ENCODE measurements around the gene CDCA3. TPM values are rescaled to one million over a fixed set of nuclear protein-coding genes. Genes with fewer than 3 reads are reported as not detected.

The CDCA3 gene
- total RNA-seq, 1 donor from 2014 or later, result 14.6 TPM

DNA sequence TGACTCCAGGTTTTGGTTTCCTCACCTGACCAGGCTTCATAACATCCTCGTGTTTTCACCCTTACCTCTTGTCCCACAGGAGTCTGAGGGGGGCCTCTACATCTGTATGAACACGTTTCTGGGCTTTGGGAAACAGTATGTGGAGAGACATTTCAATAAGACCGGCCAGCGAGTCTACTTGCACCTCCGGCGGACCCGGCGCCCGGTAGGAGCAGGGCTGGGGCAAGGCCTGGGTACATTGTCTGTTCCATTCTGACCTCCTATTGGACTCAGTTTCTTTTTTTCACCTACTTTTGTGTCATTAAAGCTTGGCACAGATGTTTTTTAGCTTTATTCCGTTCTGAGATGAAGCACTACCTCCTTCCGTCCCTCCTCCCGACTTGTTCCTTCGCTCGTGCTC lies 4.2 kb upstream of the CDCA3 start:
- no peak for DNase-seq (ENCODE audit: extremely low read depth, low read depth, low spot score)

DNA sequence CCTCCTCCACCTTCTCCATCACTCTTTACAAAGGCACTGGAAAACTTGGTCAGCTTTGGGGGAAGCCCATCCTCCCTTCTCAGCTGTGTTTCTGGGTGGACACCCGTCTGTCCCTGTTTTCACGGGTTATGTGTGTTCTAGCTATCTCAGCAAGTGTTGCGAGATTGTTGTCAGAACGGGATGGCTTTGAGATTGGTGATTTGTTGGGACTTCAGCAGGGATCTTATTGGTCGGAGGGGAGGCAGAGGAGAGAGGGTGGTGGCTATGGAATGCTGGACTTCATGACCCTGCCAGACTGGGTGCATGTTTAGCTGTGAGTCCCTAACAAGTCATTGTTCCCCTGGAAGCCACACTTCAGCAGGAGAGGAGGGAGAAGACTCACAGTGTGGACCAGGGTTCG lies 3.0 kb upstream of the CDCA3 start:
- DNase-seq (ENCODE audit: extremely low read depth, low read depth, low spot score), result no peak

DNA sequence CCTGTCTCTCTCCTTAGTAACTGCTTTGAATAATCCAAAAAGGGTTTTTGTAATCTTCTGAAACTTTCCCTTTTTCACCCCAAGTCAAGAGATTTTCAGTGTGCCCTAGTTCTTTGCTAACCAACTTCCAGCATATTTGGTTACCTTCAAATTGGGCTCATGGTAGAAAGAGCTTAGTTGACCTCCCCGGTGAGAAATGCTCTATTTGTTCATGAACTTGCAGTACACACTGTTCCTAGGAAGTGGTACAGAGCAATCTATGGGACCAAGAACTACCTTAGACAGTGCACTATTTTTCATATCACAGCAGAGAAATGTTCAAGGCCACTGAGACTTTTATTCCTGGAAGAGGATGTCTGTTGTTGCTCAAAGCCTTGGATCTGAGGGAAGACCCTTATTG lies 2.5 kb upstream of the CDCA3 start:
- no peak for DNase-seq (ENCODE audit: extremely low read depth, low read depth, low spot score)

DNA sequence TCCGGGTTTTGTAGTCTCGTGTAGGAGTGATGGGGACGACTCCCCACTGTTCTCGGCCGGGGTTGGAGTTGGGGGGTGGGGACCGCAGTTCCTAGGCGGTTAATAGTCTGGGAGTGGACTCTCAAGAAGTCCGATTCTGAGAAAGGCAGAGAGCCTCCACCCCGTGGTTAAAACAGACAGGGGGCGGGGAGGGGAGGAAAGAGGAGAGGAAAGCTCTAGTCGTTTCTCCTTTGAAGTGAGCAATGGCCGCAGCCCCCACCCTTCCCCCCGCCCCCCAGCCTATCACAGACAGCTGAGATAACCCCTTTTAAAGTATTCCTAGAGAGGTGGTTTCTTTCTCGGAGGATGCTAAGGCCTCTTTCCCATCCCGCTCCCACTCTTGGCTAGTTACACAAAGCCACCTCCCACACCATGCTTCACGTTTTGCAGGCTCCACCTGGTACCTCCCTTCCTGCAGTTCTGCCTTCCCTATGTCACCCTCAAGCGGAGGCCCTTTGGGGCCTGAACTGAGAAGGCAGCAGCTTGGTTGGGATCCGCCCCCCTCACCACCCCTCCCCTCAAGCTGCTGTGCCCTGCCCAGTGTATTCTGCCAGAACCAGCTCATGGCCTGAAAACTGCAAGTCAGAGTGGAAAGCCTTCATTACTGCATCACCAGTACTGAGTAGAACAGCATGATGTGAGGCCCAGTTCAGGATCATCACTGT lies 1.7 kb upstream of the CDCA3 start:
- DNase-seq (ENCODE audit: extremely low read depth, low read depth, low spot score), result no peak

DNA sequence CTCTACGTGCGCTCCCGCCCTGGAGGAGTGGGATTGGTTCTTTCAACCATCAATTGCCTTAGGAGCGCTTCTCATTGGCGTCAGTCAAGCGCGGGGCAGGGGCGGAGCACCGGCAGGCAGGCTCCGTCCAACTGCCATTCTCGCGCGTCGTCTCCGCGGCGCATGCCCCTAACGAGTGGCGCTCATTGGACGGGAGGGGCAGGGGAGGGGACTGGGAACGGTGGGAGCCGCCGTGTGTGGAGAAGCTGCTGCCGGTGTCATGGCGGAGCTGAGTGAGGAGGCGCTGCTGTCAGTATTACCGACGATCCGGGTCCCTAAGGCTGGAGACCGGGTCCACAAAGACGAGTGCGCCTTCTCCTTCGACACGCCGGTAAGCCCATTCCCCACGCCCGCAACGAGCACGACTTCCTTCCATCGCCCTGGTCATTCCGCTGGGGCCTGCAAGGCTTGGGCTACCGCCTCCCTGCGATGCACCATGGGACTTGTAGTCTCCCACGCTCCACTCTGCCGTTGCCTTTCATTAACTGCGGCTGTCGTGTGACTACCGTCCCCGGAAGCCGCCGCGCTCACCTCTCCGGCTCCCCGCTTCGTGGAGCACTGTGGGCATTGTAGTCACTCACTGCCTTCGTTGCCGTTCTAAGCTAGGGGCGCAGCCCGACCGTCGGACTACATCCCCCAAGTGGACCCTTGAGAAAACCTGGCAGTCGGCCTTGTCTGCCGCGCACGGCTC lies 1.0 kb upstream of the CDCA3 start, which contains the start of gene USP5:
Gene USP5 (plus strand): TSS at position 230 of the 730 bp plus-strand sequence. CDS start 30 bp downstream, at position 260.
- peak; percentile 97 for DNase-seq (ENCODE audit: extremely low read depth, low read depth, low spot score)

DNA sequence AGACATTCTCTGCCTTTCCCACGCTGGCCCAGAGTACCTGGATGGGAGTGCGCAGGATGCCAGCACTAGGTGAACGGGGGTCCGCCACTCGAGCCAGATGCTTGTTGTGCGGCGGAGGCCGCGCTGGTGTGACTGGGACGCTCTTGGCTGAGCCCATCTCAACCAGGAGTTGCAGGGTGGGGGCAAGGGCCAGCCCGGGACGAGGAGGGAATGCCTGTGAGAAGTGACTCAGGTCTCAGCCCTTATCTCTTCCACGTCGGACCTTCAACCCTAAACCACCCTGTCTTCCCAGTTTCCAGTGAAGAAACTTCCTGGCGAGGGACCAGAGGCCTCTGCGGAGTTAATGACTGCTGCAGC lies 312 bp downstream of the CDCA3 start:
- no peak for DNase-seq (ENCODE audit: extremely low read depth, low read depth, low spot score)

DNA sequence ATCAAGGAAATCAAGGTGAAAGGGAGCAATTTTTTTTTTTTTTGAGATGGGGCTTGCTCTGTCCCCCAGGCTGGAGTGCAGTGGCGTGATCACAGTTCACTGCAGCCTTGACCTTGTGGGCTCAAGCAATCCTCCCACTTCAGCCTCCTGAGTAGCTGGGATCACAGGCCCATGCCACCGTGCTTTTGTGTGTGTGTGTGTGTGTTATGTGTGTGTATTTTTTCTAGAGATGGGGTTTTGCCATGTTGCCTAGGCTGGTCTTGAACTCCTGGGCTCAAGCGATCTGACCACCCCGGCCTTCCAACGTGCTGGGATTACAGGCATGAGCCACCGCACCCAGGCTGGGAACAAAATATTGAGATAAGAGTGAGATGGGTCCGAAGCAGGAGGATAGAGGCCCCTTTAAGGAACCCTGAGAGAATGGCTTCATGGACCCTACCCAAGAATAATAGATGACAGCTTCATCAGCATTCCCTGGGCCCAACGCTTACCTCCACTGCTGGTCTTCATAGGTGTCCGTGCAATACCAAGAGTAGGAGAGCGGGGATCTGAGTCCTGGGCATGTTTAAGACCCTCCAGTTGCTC lies 1.0 kb downstream of the CDCA3 start:
- DNase-seq (ENCODE audit: extremely low read depth, low read depth, low spot score), result no peak

DNA sequence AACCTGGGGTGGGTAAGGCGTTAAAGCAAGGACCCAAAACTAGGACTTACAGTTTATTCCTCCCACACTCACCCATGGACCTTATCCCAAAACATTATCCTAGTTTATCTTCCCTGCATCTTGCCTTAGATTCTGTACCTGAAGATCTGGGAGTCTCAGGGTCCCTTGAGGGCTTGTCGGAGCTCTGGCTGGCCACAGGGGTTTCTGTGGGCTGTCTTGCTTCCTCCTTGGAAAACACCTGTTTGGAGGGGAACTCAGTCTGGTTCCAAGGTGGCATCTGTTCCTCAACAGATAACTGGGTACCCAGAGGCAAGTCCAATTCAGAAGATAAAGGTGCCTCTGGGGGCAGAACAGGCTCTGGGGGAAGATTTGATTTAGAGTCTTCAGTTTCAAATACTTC lies 1.7 kb downstream of the CDCA3 start:
- no peak for DNase-seq (ENCODE audit: extremely low read depth, low read depth, low spot score)

DNA sequence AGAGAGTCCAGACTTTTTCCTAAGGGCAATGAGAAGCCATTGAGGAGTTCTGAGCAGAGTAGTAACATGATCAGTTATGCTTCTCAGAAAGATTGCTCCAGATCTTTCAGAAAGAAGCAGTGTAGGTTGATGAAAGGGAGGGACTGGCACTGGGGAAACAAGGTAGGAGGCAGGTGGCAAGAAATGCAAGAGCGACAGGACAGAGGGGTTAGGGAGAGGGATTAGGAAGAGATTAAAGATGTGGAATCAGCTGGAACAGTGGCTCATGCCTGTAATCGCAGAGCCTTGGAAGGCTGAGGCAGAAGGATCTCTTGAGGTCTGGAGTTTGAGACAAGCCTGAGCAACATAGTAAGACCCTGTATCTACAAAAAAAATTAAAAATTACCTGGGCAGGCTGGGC lies 3.4 kb downstream of the CDCA3 start:
- DNase-seq (ENCODE audit: extremely low read depth, low read depth, low spot score), result no peak

DNA sequence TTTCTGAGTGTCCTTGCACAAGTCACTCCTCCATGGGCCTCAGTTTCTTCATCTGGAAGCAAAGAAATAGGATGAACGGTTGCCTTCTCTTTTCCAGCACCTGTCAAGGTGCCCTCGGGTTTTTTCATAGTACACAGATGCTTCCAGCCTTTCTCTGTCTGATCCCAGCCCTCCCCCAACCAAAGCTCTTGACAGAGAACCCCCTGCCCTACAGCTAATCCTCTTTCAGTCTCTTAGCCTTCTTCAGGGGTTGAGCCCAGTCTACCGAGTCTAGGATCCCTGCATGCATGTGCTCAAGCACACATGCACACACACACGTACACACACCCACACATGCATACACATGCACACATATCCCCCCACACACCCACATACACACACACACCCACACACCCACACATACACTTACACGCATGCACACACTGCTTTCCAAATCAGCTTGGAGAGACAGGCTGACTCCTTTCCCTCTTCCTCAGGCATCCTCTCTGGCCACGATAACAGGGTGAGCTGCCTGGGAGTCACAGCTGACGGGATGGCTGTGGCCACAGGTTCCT lies 4.7 kb downstream of the CDCA3 start:
- no peak for DNase-seq (ENCODE audit: extremely low read depth, low read depth, low spot score)

DNA sequence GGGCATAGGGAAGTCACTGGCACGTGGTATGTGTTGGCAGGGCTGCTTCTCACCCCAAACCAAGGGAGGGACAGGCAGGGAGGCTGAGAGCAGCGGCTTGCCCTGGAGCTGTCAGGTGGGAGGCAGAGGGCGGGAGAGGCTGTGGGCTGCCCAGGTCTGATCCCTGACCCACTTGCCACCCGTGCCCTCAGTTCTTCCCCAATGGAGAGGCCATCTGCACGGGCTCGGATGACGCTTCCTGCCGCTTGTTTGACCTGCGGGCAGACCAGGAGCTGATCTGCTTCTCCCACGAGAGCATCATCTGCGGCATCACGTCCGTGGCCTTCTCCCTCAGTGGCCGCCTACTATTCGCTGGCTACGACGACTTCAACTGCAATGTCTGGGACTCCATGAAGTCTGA lies 5.7 kb downstream of the CDCA3 start:
- no peak for DNase-seq (ENCODE audit: extremely low read depth, low read depth, low spot score)

DNA sequence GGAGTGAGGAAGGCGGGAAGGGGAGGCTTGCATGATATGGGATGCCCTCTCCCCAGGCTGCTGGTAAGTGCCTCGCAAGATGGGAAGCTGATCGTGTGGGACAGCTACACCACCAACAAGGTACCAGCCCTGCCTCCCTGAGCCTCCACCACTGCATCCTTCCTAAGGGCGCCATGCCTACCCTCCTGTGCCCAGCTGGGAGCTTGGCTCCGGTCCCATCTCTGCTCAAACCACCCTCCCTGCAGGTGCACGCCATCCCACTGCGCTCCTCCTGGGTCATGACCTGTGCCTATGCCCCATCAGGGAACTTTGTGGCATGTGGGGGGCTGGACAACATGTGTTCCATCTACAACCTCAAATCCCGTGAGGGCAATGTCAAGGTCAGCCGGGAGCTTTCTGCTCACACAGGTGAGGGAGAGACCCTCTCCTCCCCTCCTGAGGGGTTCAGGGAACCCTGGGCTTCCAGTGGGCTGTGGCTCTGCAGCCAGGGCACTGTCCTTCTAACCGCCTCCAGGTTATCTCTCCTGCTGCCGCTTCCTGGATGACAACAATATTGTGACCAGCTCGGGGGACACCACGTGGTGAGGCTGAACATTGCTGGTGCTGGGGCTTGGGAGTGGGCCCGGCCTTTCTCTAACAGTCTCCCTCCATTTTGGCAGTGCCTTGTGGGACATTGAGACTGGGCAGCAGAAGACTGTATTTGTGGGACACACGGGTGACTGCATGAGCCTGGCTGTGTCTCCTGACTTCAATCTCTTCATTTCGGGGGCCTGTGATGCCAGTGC lies 7.8 kb downstream of the CDCA3 start:
- no peak for DNase-seq (ENCODE audit: extremely low read depth, low read depth, low spot score)

DNA sequence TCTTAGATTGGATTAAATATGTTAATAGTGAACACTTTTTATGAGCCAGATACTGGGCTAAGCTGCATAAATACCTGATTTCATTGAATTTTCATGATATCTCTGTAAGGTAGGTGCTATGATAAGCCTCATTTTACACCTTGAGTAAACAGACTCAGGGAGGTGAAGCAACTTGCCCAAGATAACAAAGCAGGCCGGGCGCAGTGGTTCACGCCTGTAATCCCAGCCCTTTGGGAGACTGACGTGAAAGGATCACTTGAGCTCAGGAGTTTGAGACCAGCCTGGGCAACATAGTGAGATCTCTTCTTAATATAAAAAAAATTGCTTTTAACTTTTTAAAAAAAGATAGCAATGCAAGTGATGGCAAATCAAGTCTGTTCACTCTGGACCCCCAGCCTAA lies 9.0 kb downstream of the CDCA3 start:
- no peak for DNase-seq (ENCODE audit: extremely low read depth, low read depth, low spot score)

DNA sequence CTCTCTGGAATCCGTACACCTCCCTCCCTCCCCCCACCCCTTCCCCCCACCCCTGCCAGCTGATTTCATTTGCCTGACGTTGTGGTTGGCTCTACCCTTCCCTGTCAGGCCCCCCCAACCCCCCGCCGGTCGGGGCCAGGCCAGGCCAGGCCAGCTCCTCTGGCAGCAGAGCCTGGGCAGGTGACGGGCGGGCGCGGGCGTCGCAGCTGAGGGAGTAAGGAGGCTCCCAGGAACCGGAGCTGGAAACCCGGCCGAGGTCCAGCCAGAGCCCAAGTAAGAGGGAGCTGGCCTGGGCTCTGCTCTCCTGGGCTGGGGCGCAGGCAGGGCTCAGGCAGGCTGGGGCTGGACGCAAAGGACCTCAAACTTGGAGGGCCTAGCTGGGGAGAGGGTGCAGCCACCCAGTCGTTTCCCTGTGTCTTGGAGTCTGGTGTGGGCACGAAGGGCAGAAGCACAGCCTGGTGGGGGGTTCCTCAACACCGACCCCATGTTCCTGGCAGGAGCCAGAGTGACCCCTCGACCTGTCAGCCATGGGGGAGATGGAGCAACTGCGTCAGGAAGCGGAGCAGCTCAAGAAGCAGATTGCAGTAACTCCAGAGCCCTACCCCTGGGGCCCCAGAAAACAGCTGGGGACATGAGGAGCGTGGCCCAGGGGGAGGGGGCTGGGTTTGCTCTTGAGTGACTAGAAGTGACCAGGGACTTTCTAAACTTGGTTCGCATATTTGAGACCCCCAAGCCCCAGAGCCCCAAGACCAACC lies 10.1 kb downstream of the CDCA3 start, which contains the start of gene GNB3:
Gene GNB3 (plus strand): TSS at position 165 of the 755 bp plus-strand sequence. CDS start 363 bp downstream, at position 528.
- DNase-seq (ENCODE audit: extremely low read depth, low read depth, low spot score), result no peak

DNA sequence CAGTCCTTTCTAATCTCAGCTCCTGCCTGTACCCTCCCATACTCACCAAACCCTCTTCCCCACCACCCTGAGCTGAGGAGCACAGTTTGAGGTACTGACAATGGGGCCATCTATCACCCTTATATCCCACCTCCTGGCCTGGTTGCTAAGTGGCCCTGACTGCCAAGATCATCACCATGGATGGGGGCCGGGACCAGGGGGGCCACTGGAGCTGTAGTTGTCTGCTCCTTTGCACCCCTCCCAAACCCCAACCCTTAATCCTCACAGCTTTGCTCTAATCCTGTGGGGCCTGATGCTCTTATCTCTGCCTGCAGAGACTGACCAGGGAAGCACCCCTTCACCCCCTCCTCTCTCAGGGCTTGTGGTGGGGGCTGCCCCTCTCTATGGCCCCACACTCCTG lies 10.8 kb downstream of the CDCA3 start:
- DNase-seq (ENCODE audit: extremely low read depth, low read depth, low spot score), result no peak

DNA sequence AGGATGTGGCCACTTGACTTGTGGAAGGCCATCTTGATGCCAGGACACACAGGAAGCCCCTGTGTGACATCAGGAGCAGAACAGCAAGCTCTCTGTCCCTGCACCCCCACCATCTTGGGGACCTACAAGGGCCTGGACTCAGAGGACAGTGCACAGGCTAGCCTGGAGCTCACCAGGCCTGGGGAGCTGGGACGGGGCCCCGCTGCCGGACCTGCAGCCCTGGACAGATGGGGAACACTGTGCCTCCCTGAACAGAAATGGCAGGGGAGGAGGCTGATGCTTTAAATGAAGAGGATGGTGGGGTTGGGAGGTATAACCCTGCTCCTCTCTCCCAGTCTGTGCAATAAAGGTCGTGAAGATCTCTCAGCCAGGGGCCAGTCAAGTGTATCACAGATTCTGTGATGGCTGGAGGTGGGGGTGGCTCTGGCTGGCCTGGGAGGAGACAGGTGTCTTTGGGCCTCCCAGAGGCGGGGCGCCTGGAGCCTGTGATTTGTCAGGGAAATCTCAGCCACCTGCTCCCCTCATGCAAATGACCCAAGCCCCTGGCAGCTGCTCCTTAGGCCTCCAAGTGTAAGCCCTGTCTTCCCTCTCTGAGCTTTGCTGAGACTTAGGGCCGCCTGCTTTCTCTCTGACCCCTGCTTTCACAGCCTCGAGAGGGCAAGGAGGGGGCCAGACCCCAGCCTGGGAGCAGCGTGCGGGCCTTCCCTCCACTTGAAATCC lies 11.4 kb downstream of the CDCA3 start:
- DNase-seq (ENCODE audit: extremely low read depth, low read depth, low spot score), result no peak

DNA sequence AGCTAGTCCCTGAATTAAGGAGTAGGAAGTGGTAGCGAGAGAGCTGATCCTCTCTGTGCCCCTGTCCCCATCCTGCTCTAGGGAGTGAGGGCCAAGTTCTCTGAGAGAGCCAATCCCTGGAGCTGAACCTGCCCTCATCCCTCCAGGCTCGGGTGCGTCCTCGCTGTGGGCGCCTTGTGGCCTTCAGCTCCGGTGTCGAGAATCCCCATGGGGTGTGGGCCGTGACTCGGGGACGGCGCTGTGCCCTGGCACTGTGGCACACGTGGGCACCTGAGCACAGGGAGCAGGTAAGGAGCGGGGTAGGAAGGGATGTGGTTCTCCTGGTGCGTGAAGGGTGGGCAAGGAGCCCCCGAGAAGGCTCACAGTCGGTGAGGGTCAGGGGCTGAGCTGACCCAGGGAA lies 12.2 kb downstream of the CDCA3 start:
- DNase-seq (ENCODE audit: extremely low read depth, low read depth, low spot score), result no peak

DNA sequence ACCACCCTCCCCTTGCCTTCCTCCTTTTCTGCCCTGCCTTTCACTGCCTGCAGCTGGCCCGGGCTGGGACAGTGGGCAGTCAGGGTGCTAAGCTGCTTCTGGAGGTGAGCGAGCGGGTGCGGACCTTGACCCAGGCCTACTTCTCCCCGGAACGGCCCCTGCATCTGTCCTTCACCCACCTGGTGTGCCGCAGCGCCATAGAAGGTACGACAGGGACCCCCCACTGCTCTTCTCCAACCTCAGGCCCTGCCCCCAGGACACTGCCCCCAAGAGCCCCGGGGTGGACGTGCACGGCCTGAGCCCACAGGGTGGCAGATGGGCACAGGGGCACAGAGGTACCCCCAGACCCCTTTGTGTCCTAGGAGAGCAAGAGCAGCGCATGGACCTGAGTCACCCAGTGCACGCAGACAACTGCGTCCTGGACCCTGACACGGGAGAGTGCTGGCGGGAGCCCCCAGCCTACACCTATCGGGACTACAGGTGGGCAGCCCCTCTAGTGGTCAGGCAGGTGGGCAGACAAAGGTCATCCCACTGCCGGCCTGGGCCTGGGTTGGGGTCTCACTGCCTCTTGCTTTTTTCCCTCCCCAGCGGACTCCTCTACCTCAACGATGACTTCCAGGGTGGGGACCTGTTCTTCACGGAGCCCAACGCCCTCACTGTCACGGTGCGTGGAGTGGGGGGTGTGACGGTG lies 13.6 kb downstream of the CDCA3 start:
- DNase-seq (ENCODE audit: extremely low read depth, low read depth, low spot score), result no peak

DNA sequence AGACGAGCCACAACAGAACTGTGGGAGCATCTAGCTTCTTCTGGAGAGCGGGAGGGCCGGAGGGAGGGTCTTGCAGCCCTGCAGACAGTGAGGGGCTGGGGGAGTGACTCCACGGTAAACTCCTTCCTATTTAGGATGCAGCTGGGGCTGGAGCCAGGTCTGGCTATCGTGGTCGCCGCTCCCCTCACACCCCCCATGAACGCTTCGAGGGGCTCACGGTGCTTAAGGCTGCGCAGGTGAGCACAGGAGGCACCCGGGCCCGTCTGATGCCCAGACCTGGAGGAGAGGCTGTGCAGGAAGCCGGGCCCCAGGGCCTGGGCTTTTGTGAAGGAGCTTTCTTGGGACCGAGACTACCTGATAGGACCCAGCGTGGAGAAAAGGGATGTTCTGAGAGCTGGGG lies 14.2 kb downstream of the CDCA3 start:
- no peak for DNase-seq (ENCODE audit: extremely low read depth, low read depth, low spot score)

All from glomerular endothelial cell (primary cell).